NCI-H2107 (cell line): Measurements from ENCODE around the gene TFB2M.
"Not testable (repeated sequence)": the region's sequence is repeated elsewhere in the genome, so short reads cannot be mapped to it uniquely, and the experiment has no call there.

ENCODE experiments used
- DNase-seq: peaks from one replicate; lab custom pipeline; 2025; lab: John Stamatoyannopoulos, UW

TFB2M gene

GRCh38 chr1:246566128-246566812 lies at the start of gene TFB2M, which contains the start of gene CNST:
Gene TFB2M, minus strand, starts transcription at chr1:246566261. Its CDS starts 123 bp downstream, at chr1:246566138.
Gene CNST, plus strand, starts transcription at chr1:246566456. Its CDS starts 25,107 bp downstream, at chr1:246591563.
- peak; percentile 98 for DNase-seq

- DNase-seq, result no peak
Measured at GRCh38 chr1:246613096-246613758, 47.2 kb upstream of the TFB2M start.

- DNase-seq, result no peak
Measured at GRCh38 chr1:246609632-246610031, 43.6 kb upstream of the TFB2M start.

DNA sequence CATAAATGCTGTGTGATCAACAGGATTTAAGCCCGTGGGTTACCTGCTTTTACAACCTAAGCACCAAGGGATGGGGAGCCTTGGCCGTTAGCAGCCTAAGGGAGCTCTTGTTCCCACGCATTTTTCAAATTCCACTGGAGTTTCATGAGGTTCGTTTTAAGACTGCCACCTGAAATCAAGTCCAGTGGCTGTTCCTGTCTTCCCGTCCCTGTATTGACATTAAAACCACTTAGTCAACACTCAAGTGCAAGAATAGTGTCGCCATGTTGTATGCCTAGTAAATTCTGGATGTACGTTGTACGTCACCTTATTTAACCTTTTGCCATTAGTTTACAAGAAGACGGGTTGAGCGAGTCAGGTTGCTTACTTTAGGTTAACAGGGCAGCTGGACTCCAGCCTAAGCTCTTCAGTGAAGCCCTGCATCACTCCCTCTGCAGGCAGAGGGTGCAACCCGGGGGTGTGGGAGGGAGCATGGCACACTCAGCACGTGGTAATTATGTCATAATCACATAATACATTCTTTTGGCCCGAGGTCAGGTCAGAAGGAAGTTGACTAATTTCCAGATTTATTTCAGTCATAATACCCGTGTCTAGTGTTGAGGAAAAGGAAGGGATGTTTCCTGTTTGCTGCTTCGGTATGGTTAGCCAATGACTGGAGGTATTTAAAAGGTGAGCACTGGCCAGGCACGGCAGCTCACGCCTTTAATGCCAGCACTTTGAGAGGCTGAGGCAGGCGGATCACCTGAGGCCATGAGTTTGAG lies 42.7 kb upstream of the TFB2M start:
- DNase-seq, result no peak

- DNase-seq, result no peak
Measured at GRCh38 chr1:246607462-246607861, 41.4 kb upstream of the TFB2M start.

GRCh38 chr1:246605231-246605630 lies 39.2 kb upstream of the TFB2M start:
- not testable (repeated sequence) for DNase-seq

GRCh38 chr1:246602194-246602593 lies 36.1 kb upstream of the TFB2M start:
- DNase-seq, result no peak

GRCh38 chr1:246600579-246600978 lies 34.5 kb upstream of the TFB2M start:
- DNase-seq, result no peak

DNA sequence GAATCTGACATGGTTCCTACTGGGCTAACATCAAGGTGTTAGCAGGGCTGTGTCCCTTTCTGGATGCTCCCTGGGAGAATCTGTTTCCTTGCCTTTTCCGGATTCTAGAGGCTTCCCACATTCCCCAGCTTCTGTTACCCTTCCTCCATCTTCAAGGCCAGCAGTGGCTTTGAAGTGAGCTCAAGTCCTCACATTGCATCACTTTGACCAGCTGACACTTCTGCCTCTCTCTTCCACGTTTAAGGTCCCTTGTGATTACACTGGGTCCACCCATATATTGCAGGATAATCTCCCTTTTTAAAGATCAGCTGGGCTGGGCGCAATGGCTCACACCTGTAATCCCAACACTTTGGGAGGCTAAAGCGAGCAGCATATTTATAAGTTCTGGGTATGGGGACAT lies 33.3 kb upstream of the TFB2M start:
- no peak for DNase-seq

GRCh38 chr1:246597971-246598370 lies 31.9 kb upstream of the TFB2M start:
- DNase-seq, result no peak

DNA sequence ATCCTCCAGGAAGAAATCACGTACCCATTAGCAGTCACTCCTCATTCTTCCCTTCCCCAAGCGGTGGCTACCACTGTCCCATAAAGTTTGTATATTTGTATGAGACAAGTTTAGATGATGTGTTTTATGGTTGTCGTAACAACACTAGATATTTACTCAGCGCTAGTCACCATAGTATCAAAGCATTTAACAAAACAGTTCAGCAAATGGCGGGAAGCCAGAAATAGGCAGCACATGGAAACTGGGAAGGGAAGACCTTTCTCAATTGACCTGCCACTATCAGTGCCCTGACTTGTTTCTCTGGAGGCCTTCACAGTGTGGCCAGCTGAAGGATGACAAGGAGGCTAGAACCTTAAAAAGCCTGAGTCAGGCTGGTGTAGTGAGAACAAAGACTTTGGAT lies 31.3 kb upstream of the TFB2M start:
- no peak for DNase-seq

GRCh38 chr1:246595146-246595545 lies 29.1 kb upstream of the TFB2M start:
- no peak for DNase-seq

GRCh38 chr1:246592695-246593094 lies 26.6 kb upstream of the TFB2M start:
- DNase-seq, result no peak

DNA sequence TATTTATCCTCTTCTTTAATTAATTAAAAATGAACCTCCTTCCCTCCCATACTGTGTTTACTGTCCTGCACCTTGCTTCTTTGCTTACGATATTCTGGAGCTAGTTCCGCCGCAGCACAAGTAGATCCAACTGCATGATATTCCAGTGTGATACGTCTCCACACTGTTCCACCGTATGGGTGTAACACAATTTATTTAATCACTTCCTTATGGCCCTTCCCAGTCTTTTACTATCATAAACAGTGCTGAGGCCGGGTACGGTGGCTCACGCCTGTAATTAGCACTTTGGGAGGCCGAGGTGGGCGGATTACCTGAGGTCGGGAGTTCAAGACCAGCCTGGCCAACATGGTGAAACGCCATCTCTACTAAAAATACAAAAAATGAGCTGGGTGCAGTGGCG lies 25.9 kb upstream of the TFB2M start:
- DNase-seq, result no peak

GRCh38 chr1:246591504-246591903 lies 25.4 kb upstream of the TFB2M start:
- DNase-seq, result no peak

- no peak for DNase-seq
Measured at GRCh38 chr1:246591047-246591446, 25.0 kb upstream of the TFB2M start.

- DNase-seq, result not testable (repeated sequence)
Measured at GRCh38 chr1:246589919-246590318, 23.9 kb upstream of the TFB2M start.

DNA sequence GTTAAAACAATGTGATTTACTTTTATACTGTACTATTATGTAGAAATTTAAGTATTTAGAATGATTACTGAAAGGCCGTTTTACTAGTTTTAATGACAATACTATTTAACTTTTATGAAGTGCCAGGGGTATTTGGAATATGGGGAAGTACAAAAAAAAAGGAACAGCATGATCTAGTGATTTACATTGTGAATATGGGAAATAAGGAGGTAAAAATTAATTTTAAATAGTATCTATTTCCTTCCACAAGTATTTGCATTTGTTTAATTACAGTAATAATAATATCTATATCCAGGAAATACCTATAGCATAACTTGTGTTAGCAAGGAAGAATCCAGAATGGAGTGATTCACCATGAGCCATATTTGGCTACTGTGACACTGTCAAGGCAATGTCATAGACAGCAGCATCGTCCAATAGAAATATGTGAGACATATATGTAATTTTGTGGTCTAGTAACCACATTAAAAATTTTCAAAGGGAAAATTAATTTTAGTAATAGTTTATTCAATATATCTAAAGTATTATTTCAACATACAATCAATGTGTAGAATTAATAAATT lies 22.2 kb upstream of the TFB2M start:
- no peak for DNase-seq

DNA sequence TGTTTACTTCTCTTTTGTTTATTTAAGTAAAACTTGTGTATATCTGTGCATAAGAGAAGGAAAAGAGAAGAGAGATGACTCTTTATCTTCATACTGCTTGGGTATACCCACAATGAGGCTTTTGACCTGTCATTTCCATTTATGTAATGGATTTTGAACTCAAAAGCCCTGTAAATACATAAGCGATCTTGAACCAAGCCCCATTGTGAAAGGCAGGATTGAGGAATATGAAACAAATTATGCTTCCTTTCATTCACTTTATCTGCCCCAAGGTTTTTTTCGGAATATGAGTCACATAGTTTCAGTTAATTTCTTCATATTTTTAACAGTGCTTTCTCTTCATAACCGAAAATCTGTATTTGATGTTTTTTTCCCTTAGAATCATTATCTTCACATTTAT lies 21.5 kb upstream of the TFB2M start:
- no peak for DNase-seq

DNA sequence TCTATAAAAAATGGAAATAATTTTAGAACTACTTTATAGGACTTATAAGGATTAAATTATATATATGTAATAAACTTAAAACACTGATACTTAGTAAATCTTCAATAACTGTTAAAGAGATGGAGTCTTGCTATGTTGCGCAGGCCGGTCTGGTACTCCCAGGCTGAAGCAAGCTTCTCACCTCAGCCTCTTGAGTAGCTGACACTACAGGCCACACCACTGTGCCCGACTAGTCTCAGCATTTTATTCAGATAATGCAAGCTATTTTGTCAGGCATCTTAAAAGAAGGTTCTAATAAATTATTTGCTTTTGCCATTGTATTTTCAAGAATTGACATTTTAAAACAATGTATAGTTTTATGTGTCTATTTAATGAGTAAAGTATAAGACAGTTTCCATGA lies 21.0 kb upstream of the TFB2M start:
- no peak for DNase-seq

- DNase-seq, result peak; percentile 26
Measured at GRCh38 chr1:246583448-246584185, 17.6 kb upstream of the TFB2M start.

- DNase-seq, result no peak
Measured at GRCh38 chr1:246583056-246583440, 17.0 kb upstream of the TFB2M start.
